HG02588 (cell line): Measurements from ENCODE around the gene VDR.

Experiments used
- ATAC-seq: cut with Tn5 transposase; IDR thresholded peaks from one replicate; pipeline ENCODE4 v1.9.1; 2021; ENCODE audit warnings: mild to moderate bottlenecking, moderate library complexity; ENCODE audit not compliant: unreplicated experiment

The VDR gene

GRCh38 chr12:47896022-47896421 lies 8.8 kb downstream of the VDR start:
- ATAC-seq = no peak

DNA sequence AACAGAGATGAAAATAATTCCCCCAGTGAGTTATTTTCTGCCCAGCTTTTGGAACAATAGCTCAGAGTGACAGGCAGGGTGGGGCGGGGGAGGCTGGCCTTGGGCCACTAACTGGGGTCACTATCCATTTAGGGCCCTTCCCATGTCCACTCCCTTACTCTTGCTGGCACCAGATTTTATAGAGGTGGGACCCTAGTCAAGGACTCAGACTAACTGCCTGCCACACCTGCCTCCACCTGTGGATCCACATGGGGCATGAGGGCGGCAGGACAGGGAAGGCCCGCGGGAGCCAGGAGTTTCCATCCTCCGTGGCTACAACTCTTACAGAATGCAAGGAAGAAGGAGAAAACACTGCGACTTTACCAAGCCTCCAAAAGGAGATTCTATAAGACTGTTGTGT lies 10.1 kb downstream of the VDR start:
- ATAC-seq = no peak

DNA sequence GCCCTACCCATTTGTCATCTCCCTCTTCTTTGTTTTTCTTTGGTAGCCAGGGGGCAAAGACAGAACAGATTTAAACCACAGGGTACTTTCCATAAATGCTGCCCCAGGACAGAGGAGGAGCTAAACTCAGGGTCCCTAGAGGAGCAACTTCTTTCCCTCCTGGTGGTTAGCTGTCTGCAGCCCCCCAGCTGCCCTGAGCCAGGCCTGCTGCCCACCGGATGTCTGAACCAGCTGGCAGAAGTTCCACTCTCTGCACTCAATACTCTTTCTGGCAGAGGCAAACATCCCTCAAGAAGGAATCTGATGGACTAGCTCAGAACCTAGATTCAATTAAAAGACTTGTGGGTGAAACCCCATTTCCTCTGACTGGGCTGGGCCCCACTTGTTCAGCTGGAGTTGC lies 10.7 kb downstream of the VDR start:
- ATAC-seq = no peak

DNA sequence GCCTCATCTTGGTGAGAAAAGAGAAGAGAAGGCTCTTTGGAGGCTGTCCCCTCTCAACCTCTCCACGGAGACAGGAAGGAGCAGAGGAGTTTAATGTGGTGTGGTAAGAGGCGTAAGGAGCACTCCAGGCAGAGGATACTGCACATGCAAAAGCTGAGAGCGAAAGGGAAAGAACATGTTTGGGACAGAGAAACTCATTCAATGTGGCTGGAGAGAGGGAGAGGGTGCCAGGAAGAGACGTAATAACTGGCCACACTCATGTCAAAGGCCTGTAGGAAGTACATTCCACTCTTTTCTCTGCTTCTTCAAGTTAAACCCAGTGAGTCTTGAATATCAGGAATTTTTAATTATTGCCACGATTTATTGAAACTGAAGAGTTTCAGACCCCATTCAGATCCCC lies 12.0 kb downstream of the VDR start:
- no peak for ATAC-seq

- ATAC-seq = no peak
These were observed 13.4 kb downstream of the VDR start for GRCh38 chr12:47891356-47891755.

DNA sequence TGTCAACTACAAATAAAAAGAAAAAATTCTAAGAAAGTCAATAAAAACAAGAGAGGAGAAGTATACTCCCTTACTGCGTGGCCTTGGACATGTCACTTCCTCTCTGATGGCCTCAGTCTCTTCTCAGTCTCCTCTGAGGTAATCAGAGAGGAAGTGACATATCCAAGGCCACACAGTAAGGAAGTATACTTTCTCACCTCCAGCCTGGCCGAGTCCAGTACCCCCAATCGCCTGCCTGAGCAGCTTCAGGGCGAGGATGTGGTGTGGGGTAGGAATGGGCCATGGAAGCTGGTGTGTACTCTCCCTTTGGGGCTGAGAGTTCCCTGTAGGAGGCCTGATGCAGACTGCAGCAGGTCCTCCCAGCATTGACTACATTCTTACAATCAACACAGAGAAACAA lies 15.8 kb downstream of the VDR start:
- peak; percentile 31 for ATAC-seq

DNA sequence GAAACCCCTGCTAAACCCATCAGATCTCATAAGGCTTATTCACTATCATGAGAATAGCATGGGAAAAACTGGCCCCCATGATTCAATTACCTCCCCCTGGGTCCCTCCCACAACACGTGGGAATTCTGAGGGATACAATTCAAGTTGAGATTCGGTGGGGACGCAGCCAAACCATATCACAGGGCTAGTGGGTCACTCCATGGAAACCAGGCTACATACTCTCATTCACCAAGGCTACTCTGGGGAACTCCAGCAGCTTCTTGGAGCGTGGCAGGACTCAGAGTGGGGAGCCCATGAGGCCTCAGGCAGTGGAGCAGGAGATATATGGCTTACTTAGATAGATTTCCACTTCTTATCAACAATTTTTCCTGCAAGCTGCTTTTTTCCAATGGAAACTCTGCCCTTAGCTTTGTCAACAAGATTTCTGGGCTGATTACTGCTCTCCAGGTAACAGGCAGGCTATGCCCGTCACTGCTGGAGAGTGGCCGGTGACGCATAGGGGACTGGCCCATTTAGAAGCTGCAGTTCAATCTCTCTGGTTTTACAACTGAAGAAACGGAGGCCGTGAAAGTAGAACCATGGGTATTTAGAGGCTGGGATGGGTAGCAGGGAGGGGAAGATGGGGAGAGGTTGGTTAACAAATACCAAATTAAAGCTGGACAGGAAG lies 16.5 kb downstream of the VDR start:
- ATAC-seq = no peak

GRCh38 chr12:47887529-47887928 lies 17.3 kb downstream of the VDR start:
- ATAC-seq = no peak

DNA sequence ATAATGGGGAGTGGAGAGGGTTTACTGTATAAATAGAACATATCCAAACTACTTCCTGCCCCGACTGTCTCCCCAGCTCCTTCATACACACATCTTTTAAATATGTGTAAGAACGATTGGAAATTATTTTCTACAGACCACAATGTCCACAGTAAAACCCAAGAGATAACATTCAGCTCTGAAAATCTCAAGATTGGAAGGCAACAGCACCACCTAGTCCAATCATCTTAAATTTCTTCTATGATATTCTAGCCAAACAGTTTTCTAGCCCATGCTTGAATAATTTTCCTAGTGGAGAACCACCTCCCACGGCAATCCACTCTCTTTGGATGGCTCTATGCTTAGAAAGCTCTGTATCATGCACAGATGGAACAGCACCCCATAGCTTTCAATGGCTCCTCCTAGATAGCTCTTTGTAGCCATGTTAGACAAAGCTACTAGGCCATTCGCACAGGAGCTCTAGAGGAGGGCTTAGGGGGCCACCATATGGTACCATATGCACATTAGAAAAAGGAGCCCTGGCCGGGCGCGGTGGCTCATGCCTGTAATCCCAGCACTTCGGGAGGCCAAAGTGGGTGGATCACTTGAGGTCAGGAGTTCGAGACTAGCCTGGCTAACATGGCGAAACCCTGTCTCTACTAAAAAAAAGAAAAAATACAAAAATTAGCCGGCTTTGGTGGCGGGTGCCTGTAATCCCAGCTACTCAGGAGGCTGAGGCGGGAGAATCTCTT lies 18.1 kb downstream of the VDR start:
- ATAC-seq = no peak

DNA sequence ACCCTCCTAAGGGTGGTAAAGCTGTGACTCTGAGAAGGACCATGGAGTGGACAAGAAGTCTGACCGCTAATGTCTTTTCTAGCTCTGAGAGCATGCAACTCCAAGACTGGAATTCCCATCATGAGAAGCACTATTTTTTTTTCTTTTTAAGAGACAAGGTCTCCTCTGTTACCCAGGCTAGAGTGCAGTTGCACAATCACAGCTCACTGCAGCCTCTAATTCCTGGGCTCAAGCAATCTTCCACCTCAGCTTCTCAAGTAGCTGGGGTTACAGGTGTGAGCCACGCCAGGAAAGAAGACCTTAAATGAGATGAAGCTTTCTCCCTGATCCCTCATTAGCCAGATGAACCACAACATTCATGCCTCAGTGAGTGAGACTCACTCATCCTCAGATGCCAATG lies 19.2 kb downstream of the VDR start:
- ATAC-seq = no peak

DNA sequence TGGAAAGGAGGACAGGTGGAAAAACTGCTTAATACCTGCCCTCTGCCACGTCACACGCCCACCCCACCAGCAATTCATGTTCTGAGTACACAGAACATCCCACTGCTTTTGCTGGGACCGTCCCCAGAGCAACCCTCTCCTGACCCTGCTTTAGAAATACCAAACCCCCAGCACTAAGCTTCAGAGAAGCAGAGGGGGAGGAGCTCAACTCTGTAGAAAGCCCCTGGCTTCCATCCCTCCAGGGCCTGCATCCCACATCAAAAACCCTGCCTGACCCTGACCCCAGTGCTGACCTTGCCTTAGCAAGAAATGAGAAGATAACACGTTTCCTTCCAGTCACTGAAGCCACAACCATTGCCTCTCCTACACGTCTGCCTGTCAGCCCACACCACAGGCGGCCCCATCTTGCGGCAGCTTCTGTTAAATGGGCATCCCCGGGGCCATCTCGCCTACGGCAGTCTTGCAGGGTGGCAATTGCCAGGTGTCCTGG lies 19.7 kb downstream of the VDR start:
- ATAC-seq = peak; percentile 54

DNA sequence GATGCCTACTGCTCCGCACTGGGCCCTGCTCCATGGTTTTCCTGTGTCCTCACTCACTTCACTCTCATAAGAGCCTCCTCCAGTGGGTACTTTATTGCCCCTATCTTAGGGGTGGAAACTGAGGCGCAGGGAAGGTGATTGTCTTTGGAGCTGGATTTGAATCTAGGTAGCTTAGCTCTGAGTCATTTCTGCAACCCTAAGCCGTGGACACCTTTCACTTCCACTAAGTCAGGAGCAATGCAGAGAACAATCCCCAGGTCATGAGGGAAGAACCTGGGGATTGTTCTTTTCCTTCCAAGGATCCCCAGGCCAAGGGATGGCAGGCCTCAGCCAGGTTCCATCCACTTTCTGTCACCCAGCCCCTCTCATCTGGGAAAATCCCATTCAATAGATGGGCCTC lies 20.3 kb downstream of the VDR start:
- no peak for ATAC-seq

- ATAC-seq = no peak
These were observed 21.1 kb downstream of the VDR start for GRCh38 chr12:47883663-47884195.

GRCh38 chr12:47882781-47883546 lies 21.8 kb downstream of the VDR start:
- peak; percentile 66 for ATAC-seq

DNA sequence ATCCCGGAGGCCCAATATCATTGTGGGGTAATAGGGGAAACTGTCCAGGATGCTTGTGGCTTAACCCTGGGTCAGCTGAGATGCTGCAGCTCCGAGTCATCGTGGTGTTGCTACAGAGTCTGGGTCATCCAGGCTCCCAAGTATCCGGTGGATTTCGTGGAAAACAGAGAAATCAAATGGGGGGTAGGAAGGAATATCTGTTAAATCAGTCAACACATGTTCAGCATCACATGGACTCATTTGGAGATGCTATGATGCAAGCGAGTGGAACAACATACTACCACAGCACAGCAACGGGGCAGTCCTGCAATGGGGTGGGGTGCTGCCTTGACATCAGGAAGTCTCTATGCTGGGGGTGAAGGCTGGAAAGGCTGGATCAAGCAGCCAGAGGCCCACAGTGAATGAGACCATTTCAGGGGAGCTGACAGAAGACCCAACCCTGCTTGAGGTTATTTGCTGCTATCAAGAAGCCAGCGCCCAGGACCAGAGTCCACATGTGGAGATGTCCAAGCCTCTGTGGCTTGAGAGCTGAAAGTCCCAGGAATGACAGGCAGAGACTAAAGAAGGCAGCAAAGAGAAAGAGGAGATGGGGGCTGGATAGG lies 22.9 kb downstream of the VDR start:
- ATAC-seq = no peak

DNA sequence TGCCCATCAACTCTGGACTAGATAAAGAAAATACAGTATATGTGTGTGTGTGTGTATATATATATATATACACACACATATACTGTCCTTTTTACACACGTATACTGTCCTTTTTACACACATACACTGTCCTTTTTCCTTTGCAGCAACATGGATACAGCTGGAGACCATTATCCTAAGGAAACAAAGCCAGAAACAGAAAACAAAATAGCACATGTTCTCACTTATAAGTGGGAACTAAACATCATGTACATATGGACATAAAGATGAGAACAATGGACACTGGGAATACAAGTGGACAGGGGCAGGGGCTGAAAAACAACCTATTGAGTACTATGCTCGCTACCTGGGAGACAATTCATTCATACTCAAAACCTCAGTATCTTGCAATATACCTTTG lies 23.7 kb downstream of the VDR start:
- no peak for ATAC-seq

DNA sequence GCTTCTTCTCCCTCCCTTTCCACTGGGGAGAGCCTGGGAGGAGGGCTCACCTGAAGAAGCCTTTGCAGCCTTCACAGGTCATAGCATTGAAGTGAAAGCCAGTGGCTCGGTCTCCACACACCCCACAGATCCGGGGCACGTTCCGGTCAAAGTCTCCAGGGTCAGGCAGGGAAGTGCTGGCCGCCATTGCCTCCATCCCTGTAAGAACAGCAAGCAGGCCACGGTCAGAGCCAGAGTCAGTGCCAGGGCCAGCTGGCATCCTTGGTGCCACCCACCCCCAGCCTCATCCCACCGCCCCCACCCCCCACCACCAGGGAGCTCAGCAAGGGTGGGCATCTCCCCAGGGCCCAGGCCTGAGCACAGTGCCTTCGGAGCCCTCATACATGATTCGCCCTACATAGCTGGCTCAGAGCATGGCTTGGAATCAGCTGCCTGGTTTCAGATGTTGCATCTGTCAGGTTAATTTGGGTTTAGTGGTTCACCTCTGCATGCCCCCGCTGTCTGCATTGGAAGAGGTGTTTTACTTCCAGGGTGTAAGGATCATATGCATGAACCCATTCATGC lies 25.8 kb downstream of the VDR start:
- no peak for ATAC-seq

DNA sequence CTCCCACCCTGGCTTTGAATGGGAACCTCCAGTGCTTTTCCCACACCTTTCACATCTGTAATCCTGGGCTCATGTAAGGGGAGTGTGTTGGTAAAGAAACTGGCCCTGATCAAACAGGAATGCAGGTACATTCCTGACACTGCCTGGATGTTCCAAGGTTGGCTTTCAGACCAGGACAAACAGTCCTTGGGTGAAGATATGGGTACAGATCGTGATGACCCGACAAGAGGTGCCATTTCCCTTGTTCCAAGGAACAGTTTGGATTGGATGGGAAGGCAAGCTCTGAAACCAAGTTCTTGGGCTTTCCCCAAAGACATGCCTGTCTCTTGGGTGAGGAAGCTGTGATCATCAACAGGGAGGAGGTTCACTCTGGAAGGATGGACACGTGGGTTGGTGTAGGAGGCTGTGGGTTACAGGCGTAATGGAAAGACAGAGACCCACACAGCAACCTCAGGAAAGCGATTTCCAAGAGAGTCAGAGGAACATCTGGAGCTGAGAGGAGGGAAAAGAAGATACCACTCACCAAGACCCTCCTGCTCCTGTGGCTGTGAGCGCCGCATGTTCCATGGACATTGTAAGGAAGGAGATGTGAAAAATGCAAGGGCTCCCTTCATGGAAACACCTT lies 26.4 kb downstream of the VDR start:
- ATAC-seq = no peak

DNA sequence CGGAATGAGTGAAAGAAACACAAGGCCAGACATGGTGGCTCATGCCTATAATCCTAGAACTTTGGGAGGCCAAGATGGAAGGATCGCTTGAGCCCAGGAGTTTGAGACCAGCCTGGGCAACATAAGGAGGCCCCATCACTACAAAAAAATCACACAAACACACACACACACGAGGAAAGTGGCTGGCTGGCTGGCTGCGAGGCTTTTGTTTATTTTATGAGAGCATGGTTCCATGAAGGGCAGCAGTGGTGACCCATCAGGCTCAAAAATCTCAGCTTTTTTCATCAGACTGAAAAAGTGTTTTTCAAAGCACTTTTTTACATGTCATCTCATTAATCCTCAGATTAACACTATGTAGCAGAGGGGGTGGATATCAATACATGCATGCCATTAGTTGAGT lies 27.7 kb downstream of the VDR start:
- no peak for ATAC-seq

GRCh38 chr12:47876440-47876960 lies 28.3 kb downstream of the VDR start:
- ATAC-seq = no peak
